A673 (cell line): ENCODE data around the gene XIRP1. TPM values are rescaled to one million over a fixed set of nuclear protein-coding genes. Genes with fewer than 3 reads are reported as not detected.

Experiments
- BruUV-seq: library from RNA; stranded (reverse); fragments of 400-500 nt; replicated peaks from 2 replicates; lab custom pipeline; 2021; lab: Mats Ljungman, UMichigan
- CTCF ChIA-PET: fragments of 300-600 bp; sonication (Branson Sonifier 250); formaldehyde crosslinking; loops from one replicate; lab custom pipeline; 2022; ENCODE audit warnings: antibody characterized with exemption; lab: Charles Lee
- POLR2A ChIA-PET: fragments of 300-600 bp; sonication (Branson Sonifier 250); formaldehyde crosslinking; loops from one replicate; lab custom pipeline; 2022; ENCODE audit warnings: antibody characterized with exemption; ENCODE audit not compliant: low non-redundant PET; lab: Charles Lee
- DNase-seq: peaks from one replicate; pipeline ENCODE4 v3.0.0-alpha.2; 2015; ENCODE audit warnings: low spot score
- H3K27ac ChIP-seq: fragments of 200-600 bp; sonication (generic); 2 replicates; pipeline ENCODE4 v1.5.1; 2016; ENCODE audit warnings: mixed run types, low read depth, mild to moderate bottlenecking, mixed read lengths, antibody characterized with exemption, low read length; ENCODE audit not compliant: poor library complexity, severe bottlenecking
- H3K27me3 ChIP-seq: fragments of 200-600 bp; sonication (generic); replicated peaks from 2 replicates; pipeline ENCODE4 v1.6.1; 2017; ENCODE audit warnings: mixed run types, low read depth, mild to moderate bottlenecking, mixed read lengths, antibody characterized with exemption, low read length; ENCODE audit not compliant: insufficient read depth, poor library complexity
- H3K36me3 ChIP-seq: fragments of 200-600 bp; sonication (generic); 2 replicates; pipeline ENCODE4 v1.6.1; 2016; ENCODE audit warnings: mixed run types, mild to moderate bottlenecking, mixed read lengths, antibody characterized with exemption, low read length; ENCODE audit not compliant: insufficient read depth, poor library complexity, severe bottlenecking
- H3K4me1 ChIP-seq: fragments of 200-600 bp; sonication (generic); 2 replicates; pipeline ENCODE4 v1.6.1; 2017; ENCODE audit warnings: mixed run types, mild to moderate bottlenecking, mixed read lengths, antibody characterized with exemption, low read length; ENCODE audit not compliant: insufficient read depth, poor library complexity, severe bottlenecking
- H3K4me3 ChIP-seq: fragments of 200-600 bp; sonication (generic); 2 replicates; pipeline ENCODE4 v1.5.1; 2016; ENCODE audit warnings: low read depth, mixed run types, mild to moderate bottlenecking, mixed read lengths, low read length; ENCODE audit not compliant: poor library complexity, severe bottlenecking
- H3K9me3 ChIP-seq: fragments of 200-600 bp; sonication (generic); 2 replicates; pipeline ENCODE4 v1.6.1; 2016; ENCODE audit warnings: mixed run types, low read depth, mild to moderate bottlenecking, mixed read lengths, antibody characterized with exemption, low read length; ENCODE audit not compliant: poor library complexity, severe bottlenecking
- CTCF ChIP-seq: fragments of 300-800, 200-600 bp; sonication (generic); conservative IDR thresholded peaks from 2 replicates; pipeline ENCODE4 v1.5.1; 2017; ENCODE audit warnings: low read depth, mild to moderate bottlenecking, antibody characterized with exemption, low read length, moderate library complexity, mixed read lengths
- EZH2 ChIP-seq: fragments of 200-600 bp; sonication (generic); IDR thresholded peaks from 2 replicates; pipeline ENCODE4 v1.6.1; 2017; ENCODE audit warnings: borderline replicate concordance, low read depth, mild to moderate bottlenecking, mixed read lengths, antibody characterized with exemption, low read length; ENCODE audit not compliant: poor library complexity, severe bottlenecking
- intact Hi-C: fragments of 100-400 bp; cut with micrococcal nuclease; formaldehyde crosslinking; loops from one replicate; pipeline ENCODE4 v1.10.0; 2022; ENCODE audit not compliant: unreplicated experiment
- total RNA-seq: library from RNA; stranded (reverse); gene quantifications from 2 replicates; pipeline ENCODE4 v1.2.3, GENCODE V29; 2021

The XIRP1 gene
- total RNA-seq, 1 experiment from 2014 or later = not detected

GRCh38 chr3:39224288-39224687 is 31.9 kb upstream of the XIRP1 start:
- Histone ChIP-seq H3K27ac (no peak overlapping the region), H3K4me3 (no peak overlapping the region), H3K4me1 (no peaks in the 10 kb centered on the region), H3K27me3 (no peaks in the 10 kb centered on the region), H3K9me3 (no peaks in the 10 kb centered on the region), H3K36me3 (no peaks in the 10 kb centered on the region)
- TF ChIP-seq EZH2 = no peak
- TF ChIP-seq CTCF = no peak
- intact Hi-C loops = no loop called here
- ChIA-PET CTCF (no interaction called here), POLR2A (no interaction called here)
- DNase-seq = no peak
- no TSS peak for BruUV-seq

- Histone ChIP-seq H3K4me3 (no peak overlapping the region), H3K9me3 (no peaks in the 10 kb centered on the region), H3K36me3 (no peaks in the 10 kb centered on the region), H3K4me1 (no peaks in the 10 kb centered on the region), H3K27me3 (no peaks in the 10 kb centered on the region), H3K27ac (no peak overlapping the region)
- intact Hi-C loops = no loop called here
- DNase-seq = no peak
- CTCF ChIA-PET = no interaction called here
- TF ChIP-seq EZH2 (no peak), CTCF (no peak)
- POLR2A ChIA-PET = no interaction called here
- BruUV-seq = no TSS peak
These were observed 30.5 kb upstream of the XIRP1 start for GRCh38 chr3:39222939-39223338.

GRCh38 chr3:39222462-39222861 is 30.1 kb upstream of the XIRP1 start:
- no peak overlapping the region for H3K27ac ChIP-seq
- ChIA-PET CTCF (no interaction called here), POLR2A (no interaction called here)
- H3K27me3 ChIP-seq = no peaks in the 10 kb centered on the region
- BruUV-seq = no TSS peak
- intact Hi-C loops = no loop called here
- no peaks in the 10 kb centered on the region for H3K4me1 ChIP-seq
- H3K36me3 ChIP-seq = no peaks in the 10 kb centered on the region
- H3K9me3 ChIP-seq = no peaks in the 10 kb centered on the region
- TF ChIP-seq EZH2 = no peak
- TF ChIP-seq CTCF = no peak
- H3K4me3 ChIP-seq = no peak overlapping the region
- no peak for DNase-seq
